ENCODE results near the gene CCDC40. TPM values are rescaled to one million over a fixed set of nuclear protein-coding genes. Genes with fewer than 3 reads are reported as not detected.

CCDC40 gene
- total and polyA plus RNA-seq, 10 of the 15 experiments (the other 5 are each of a cell fraction or from before 2014, with no cell fraction given): 0.06 to 0.10 TPM; not detected in 8

DNA sequence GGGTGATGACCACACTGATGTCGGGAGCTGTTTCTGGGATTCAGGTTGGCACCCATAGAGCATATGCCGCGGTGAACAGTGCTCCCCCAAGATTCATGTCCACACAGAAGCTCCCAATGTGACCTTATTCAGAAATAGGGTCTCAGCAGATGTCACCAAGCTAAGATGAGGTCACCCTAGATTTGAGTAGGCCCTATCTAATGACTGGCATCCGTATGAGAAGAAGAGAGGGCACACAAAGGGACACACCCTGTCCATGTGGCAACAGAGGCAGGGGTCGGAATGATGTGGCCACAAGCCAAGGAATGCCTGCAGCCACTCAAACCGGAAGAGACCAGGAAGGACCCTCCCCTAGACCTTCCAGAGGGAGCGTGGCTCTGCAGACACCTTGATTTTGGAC is 36.3 kb upstream of the CCDC40 start:
- no peak for DNase-seq (ENCODE audit: low read depth, low spot score)
- ATAC-seq: no peak
- ChIA-PET CTCF (interaction anchor here (0.5 to 2.7 kb wide), 4 partner anchors 8 to 720 kb away, joined by 3 to 13 read pairs (median 4); no protein-coding TSS in a partner anchor), RAD21 (ENCODE audit: unreplicated experiment) (interaction anchor here (0.5 kb wide), 1 partner anchor 9 kb away, joined by 3 read pairs; no protein-coding TSS in a partner anchor), POLR2A (no interaction called here), SMC1A (ENCODE audit: uncharacterized antibody, unreplicated experiment) (no interaction called here)
- TF ChIP-seq FOXK2 (IDR thresholded peaks at IDR 0.05) (no peak), ATF7 (IDR thresholded peaks at IDR 0.05; ENCODE audit: low read depth) (no peak), NR2C2 (IDR thresholded peaks at IDR 0.05; ENCODE audit: borderline replicate concordance, control insufficient read depth, insufficient read length, low read depth) (no peak), GATAD2B (conservative IDR thresholded peaks at IDR 0.05; ENCODE audit: low read depth) (no peak), BCL11A (IDR thresholded peaks at IDR 0.05; ENCODE audit: low read depth, low read length) (no peak)
- TF ChIP-seq, protein P1, sequence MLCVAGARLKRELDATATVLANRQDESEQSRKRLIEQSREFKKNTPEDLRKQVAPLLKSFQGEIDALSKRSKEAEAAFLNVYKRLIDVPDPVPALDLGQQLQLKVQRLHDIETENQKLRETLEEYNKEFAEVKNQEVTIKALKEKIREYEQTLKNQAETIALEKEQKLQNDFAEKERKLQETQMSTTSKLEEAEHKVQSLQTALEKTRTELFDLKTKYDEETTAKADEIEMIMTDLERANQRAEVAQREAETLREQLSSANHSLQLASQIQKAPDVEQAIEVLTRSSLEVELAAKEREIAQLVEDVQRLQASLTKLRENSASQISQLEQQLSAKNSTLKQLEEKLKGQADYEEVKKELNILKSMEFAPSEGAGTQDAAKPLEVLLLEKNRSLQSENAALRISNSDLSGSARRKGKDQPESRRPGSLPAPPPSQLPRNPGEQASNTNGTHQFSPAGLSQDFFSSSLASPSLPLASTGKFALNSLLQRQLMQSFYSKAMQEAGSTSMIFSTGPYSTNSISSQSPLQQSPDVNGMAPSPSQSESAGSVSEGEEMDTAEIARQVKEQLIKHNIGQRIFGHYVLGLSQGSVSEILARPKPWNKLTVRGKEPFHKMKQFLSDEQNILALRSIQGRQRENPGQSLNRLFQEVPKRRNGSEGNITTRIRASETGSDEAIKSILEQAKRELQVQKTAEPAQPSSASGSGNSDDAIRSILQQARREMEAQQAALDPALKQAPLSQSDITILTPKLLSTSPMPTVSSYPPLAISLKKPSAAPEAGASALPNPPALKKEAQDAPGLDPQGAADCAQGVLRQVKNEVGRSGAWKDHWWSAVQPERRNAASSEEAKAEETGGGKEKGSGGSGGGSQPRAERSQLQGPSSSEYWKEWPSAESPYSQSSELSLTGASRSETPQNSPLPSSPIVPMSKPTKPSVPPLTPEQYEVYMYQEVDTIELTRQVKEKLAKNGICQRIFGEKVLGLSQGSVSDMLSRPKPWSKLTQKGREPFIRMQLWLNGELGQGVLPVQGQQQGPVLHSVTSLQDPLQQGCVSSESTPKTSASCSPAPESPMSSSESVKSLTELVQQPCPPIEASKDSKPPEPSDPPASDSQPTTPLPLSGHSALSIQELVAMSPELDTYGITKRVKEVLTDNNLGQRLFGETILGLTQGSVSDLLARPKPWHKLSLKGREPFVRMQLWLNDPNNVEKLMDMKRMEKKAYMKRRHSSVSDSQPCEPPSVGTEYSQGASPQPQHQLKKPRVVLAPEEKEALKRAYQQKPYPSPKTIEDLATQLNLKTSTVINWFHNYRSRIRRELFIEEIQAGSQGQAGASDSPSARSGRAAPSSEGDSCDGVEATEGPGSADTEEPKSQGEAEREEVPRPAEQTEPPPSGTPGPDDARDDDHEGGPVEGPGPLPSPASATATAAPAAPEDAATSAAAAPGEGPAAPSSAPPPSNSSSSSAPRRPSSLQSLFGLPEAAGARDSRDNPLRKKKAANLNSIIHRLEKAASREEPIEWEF (IDR thresholded peaks at IDR 0.05; ENCODE audit: insufficient replicate concordance, low read depth, low read length): no peak
- intact Hi-C loops (cut with micrococcal nuclease; ENCODE audit: unreplicated experiment): no loop called here
- H3K4me3 ChIP-seq: no peak overlapping the region
- no peaks in the 10 kb centered on the region for H3K27me3 ChIP-seq (replicated peaks in 1 of 2; ENCODE audit: control insufficient read depth in 2 of 2, insufficient read depth in 2 of 2, low read length in 1 of 2)
- no peaks in the 10 kb centered on the region for H4K20me1 ChIP-seq (ENCODE audit: control insufficient read depth, insufficient read depth)
- WGBS (ENCODE audit: insufficient coverage, insufficient replicate concordance, low lambda C conversion rate, missing lambda C conversion rate): 51% methylated on average over 7 of the region's 7 CpGs
- no peak overlapping the region for H3K4me2 ChIP-seq (ENCODE audit: control insufficient read depth, insufficient read depth)
- H3K36me3 ChIP-seq (ENCODE audit: control insufficient read depth in 2 of 2, insufficient read depth in 2 of 2, low read length in 1 of 2): no peaks in the 10 kb centered on the region
- 0 out of 2 replicates have a peak, but pooled peaks cover 4% of the 10 kb centered on the region for H3K4me1 ChIP-seq (ENCODE audit: control insufficient read depth, insufficient read depth, low read length)
- H2AFZ ChIP-seq (ENCODE audit: control insufficient read depth, low read depth, low read length): no peak overlapping the region
- no peak overlapping the region for H3K27ac ChIP-seq (ENCODE audit: control insufficient read depth, insufficient read depth)
- H3K79me2 ChIP-seq (ENCODE audit: control insufficient read depth, insufficient read depth, low read length): no peaks in the 10 kb centered on the region
- in situ Hi-C loops (cut with MboI): no loop called here
- no TSS peak for BruUV-seq (replicated peaks)
- no peaks in the 10 kb centered on the region for H3K9me3 ChIP-seq (replicated peaks; ENCODE audit: control insufficient read depth, insufficient read depth, low read length)
- H3K9ac ChIP-seq (ENCODE audit: control insufficient read depth, insufficient read depth, low read length): no peak overlapping the region
- no peak for FAIRE-seq
